ENCODE data around the gene CXXC4. TPM values are rescaled to one million over a fixed set of nuclear protein-coding genes. Genes with fewer than 3 reads are reported as not detected.

CXXC4 gene
- total RNA-seq (2014; rRNA removed; shearing (Covaris generic)) (0.03 TPM in 1 of 2 replicates, not detected in the other), total RNA-seq (2022) (not detected in 2 replicates), Bru-seq, nascent RNA (not detected), BruChase-seq, experiment 1, labeled RNA remaining after a 6-hour chase (not detected), BruChase-seq, experiment 2, labeled RNA remaining after a 2-hour chase (percentile 8 among the genes with signal in this experiment)
- long read RNA-seq = 0 reads

DNA sequence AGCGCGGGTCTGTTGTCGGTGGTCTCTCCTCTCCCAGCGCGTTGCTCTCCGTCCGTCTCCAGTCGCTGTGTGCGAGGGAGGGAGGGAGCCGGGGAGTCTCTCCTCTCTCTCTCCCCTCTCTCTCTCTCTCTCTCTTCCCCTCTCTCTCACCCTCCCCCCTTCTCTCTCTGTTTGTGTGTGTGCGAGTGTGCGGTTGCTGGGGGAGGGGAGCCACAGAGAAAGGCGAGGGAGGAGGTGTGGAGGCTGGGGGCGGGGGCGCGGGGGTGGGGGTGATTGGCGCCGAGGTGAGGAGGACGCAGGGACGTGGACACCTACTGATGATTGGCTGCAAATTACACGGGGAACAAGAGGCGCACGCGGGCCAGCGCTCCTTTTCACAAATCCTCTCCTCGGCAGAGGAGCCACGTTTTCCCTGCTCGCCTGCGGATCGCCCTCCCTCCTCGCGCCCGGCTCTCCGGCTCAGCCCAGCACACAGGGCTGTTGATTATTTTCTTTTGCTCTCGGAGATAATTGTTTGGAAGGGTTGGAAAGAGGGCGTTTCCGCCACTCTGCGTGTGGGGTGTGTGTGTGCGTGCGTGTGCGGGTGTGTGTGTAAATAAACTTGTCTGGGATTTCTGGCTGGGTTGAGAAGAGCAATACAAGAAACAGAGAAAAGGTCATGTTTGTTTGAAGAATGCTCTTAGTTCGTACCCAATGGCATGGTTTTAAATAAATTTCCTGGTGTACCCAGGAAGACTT is at the start of gene CXXC4:
TSS of gene CXXC4 (minus strand) at position 73 of the 738 bp plus-strand sequence. CDS start 3,092 bp downstream, outside the sequence.
- BruUV-seq (replicated peaks) = no TSS peak
- no peak within 1 kb of the TSS for H3K27ac ChIP-seq (ENCODE audit: low read depth, low read length, poor library complexity, severe bottlenecking)
- TF ChIP-seq EZH2phosphoT487 (IDR thresholded peaks at IDR 0.05; ENCODE audit: borderline replicate concordance, low read depth, low read length) = no peak
- TF ChIP-seq, protein P1, sequence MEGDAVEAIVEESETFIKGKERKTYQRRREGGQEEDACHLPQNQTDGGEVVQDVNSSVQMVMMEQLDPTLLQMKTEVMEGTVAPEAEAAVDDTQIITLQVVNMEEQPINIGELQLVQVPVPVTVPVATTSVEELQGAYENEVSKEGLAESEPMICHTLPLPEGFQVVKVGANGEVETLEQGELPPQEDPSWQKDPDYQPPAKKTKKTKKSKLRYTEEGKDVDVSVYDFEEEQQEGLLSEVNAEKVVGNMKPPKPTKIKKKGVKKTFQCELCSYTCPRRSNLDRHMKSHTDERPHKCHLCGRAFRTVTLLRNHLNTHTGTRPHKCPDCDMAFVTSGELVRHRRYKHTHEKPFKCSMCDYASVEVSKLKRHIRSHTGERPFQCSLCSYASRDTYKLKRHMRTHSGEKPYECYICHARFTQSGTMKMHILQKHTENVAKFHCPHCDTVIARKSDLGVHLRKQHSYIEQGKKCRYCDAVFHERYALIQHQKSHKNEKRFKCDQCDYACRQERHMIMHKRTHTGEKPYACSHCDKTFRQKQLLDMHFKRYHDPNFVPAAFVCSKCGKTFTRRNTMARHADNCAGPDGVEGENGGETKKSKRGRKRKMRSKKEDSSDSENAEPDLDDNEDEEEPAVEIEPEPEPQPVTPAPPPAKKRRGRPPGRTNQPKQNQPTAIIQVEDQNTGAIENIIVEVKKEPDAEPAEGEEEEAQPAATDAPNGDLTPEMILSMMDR (conservative IDR thresholded peaks at IDR 0.05; ENCODE audit: low read length) = no peak
- H4K20me1 ChIP-seq (ENCODE audit: insufficient read depth, low read length) = no peaks in the 10 kb centered on the region
- no peaks in the 10 kb centered on the region for H3K79me2 ChIP-seq (ENCODE audit: insufficient read depth, low read depth, low read length)
- H3K4me3 ChIP-seq (ENCODE audit: low read depth, low read length, poor library complexity, severe bottlenecking) = no peak within 1 kb of the TSS
- H3K9me3 ChIP-seq (ENCODE audit: low read length) = no peaks in the 10 kb centered on the region
- H2AFZ ChIP-seq (ENCODE audit: low read length) = no peak within 1 kb of the TSS
- ChIA-PET CTCF (ENCODE audit: unreplicated experiment) (no interaction called here), POLR2A (no interaction called here)
- peaks cover 4% of the 10 kb centered on the region for H3K4me1 ChIP-seq (ENCODE audit: insufficient read depth, low read length, poor library complexity, severe bottlenecking)
- DNase-seq (ENCODE audit: low spot score) = no peak
- peak within 1 kb of the TSS; percentile 46; the same call in 1 of the 2 replicates for H3K4me2 ChIP-seq (ENCODE audit: low read length)
- no peaks in the 10 kb centered on the region for H3K9me2 ChIP-seq (ENCODE audit: insufficient read depth, low read length)
- H3K36me3 ChIP-seq (ENCODE audit: insufficient read depth, low read length) = no peaks in the 10 kb centered on the region
- intact Hi-C loops (cut with micrococcal nuclease; ENCODE audit: unreplicated experiment) = no loop called here

- DNase-seq (ENCODE audit: low spot score) = no peak
- TF ChIP-seq, protein P1 (conservative IDR thresholded peaks at IDR 0.05; ENCODE audit: low read length) = no peak
- TF ChIP-seq EZH2phosphoT487 (IDR thresholded peaks at IDR 0.05; ENCODE audit: borderline replicate concordance, low read depth, low read length) = no peak
- intact Hi-C loops (cut with micrococcal nuclease; ENCODE audit: unreplicated experiment) = no loop called here
- BruUV-seq (replicated peaks) = no TSS peak
- Histone ChIP-seq H4K20me1 (ENCODE audit: insufficient read depth, low read length) (no peaks in the 10 kb centered on the region), H2AFZ (ENCODE audit: low read length) (no peak overlapping the region), H3K9me2 (ENCODE audit: insufficient read depth, low read length) (no peaks in the 10 kb centered on the region), H3K79me2 (ENCODE audit: insufficient read depth, low read depth, low read length) (no peaks in the 10 kb centered on the region), H3K9me3 (ENCODE audit: low read length) (no peaks in the 10 kb centered on the region), H3K4me3 (ENCODE audit: low read depth, low read length, poor library complexity, severe bottlenecking) (no peak overlapping the region), H3K36me3 (ENCODE audit: insufficient read depth, low read length) (no peaks in the 10 kb centered on the region), H3K4me1 (ENCODE audit: insufficient read depth, low read length, poor library complexity, severe bottlenecking) (no peaks in the 10 kb centered on the region), H3K4me2 (ENCODE audit: low read length) (no peak overlapping the region), H3K27ac (ENCODE audit: low read depth, low read length, poor library complexity, severe bottlenecking) (no peak overlapping the region)
- POLR2A ChIA-PET = no interaction called here
- CTCF ChIA-PET (ENCODE audit: unreplicated experiment) = no interaction called here
These were observed 38.5 kb upstream of the CXXC4 start for GRCh38 chr4:104533156-104533555.

GRCh38 chr4:104532677-104533076 is 38.0 kb upstream of the CXXC4 start:
- no peaks in the 10 kb centered on the region for H3K9me2 ChIP-seq (ENCODE audit: insufficient read depth, low read length)
- no peak overlapping the region for H3K27ac ChIP-seq (ENCODE audit: low read depth, low read length, poor library complexity, severe bottlenecking)
- H2AFZ ChIP-seq (ENCODE audit: low read length) = no peak overlapping the region
- no peaks in the 10 kb centered on the region for H3K79me2 ChIP-seq (ENCODE audit: insufficient read depth, low read depth, low read length)
- H3K4me1 ChIP-seq (ENCODE audit: insufficient read depth, low read length, poor library complexity, severe bottlenecking) = no peaks in the 10 kb centered on the region
- CTCF ChIA-PET (ENCODE audit: unreplicated experiment) = no interaction called here
- intact Hi-C loops (cut with micrococcal nuclease; ENCODE audit: unreplicated experiment) = no loop called here
- TF ChIP-seq, protein P1 (conservative IDR thresholded peaks at IDR 0.05; ENCODE audit: low read length) = no peak
- no peak for TF ChIP-seq EZH2phosphoT487 (IDR thresholded peaks at IDR 0.05; ENCODE audit: borderline replicate concordance, low read depth, low read length)
- no peaks in the 10 kb centered on the region for H3K9me3 ChIP-seq (ENCODE audit: low read length)
- no peak for DNase-seq (ENCODE audit: low spot score)
- no peak overlapping the region for H3K4me3 ChIP-seq (ENCODE audit: low read depth, low read length, poor library complexity, severe bottlenecking)
- no peaks in the 10 kb centered on the region for H3K36me3 ChIP-seq (ENCODE audit: insufficient read depth, low read length)
- POLR2A ChIA-PET = no interaction called here
- no TSS peak for BruUV-seq (replicated peaks)
- no peaks in the 10 kb centered on the region for H4K20me1 ChIP-seq (ENCODE audit: insufficient read depth, low read length)
- no peak overlapping the region for H3K4me2 ChIP-seq (ENCODE audit: low read length)
